GM21576 (cell line): ENCODE measurements around the gene HINT1.

Experiments
- ATAC-seq: cut with Tn5 transposase; IDR thresholded peaks from one replicate; pipeline ENCODE4 v1.9.1; 2021; ENCODE audit warnings: mild to moderate bottlenecking, moderate library complexity; ENCODE audit not compliant: unreplicated experiment

Gene HINT1

DNA sequence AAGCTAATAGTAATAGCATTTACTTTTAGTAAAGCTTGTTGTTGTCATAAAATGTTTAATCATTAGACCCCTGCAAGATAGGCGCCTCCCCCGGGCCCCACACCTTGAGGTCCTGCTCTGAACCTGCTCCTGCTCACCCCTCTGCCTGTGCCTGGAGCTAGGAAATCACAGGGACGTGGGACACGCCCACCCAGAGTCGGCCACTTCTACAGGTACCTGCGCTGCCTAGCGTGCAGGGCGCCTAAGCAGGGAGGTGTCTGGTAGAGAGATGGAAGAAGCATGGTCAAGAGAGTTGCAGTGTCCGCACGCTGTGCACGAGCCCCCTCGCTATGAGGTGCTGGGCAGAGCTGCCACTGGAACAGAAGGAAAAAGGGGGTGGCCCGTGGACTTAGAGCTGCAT lies 52.6 kb downstream of the HINT1 start:
- no peak for ATAC-seq

DNA sequence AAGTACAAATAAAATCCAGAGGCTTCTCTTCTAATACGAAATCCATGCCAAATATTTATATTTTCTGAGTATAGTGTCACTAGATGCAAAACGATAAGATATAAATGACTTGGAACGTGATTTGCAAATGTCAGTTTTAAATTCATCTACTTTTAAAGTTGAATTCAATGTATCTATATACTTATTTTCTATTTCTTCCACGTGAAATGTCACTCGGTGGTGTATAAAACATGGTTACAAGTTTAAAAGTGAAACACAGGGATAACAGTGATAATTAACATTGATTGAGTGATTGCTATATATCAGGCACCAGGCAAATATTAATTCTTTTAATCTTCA lies 54.8 kb downstream of the HINT1 start:
- ATAC-seq: no peak

DNA sequence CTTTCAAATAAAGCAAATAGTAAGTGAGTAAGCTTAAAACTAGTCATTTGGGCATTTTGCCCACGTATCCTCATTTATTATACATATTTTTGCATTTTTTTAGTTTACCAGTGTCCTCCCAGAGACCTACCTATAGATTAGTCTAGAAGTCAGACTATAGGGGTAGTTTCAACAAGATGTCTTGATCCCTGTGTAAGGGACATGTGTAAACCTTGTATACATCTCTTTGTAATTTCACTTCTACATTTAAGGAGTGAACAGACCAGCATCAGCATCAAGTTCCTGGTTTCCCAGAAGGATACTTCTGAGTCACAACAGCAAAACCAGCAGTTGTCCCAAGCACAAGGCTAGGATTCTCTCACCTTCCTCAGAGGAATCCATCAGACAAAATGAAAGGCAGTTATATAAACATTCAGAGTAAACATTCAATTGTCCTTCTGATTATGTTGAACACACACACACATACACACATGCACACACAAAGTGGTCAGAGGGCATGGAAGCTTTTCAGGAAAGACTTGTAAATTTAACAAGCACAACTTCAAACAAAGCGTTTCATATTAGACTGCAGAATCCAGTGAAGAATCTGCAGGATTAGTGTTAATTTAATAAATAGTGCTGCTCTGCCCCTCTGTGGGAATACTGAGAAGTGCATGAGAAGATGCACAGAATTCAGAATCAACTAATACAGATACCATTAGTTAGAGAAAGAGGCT lies 55.4 kb downstream of the HINT1 start:
- peak; percentile 87 for ATAC-seq
